Measurements from ENCODE around the gene NBAS. TPM values are rescaled to one million over a fixed set of nuclear protein-coding genes. Genes with fewer than 3 reads are reported as not detected.

Gene NBAS
- total RNA-seq, 2 donors from 2014 or later: 31.5 to 32.0 TPM

- DNase-seq (ENCODE audit: low spot score): no peak
- no peaks in the 10 kb centered on the region for H3K9me3 ChIP-seq
- H3K4me1 ChIP-seq (ENCODE audit: control insufficient read depth in 1 of 2, low read depth in 2 of 2): peaks cover 7 to 16% of the 10 kb centered on the region in 2 donors
- no peak for TF ChIP-seq CTCF (IDR thresholded peaks at IDR 0.05)
- no peak overlapping the region for H3K27ac ChIP-seq
- no peak overlapping the region for H3K4me3 ChIP-seq
- no peaks in the 10 kb centered on the region for H3K36me3 ChIP-seq
- H3K27me3 ChIP-seq (replicated peaks; ENCODE audit: insufficient read depth): no peaks in the 10 kb centered on the region
- ATAC-seq (ENCODE audit: insufficient number of reproducible peaks, low FRiP score, low read depth): no peak
Observed at GRCh38 chr2:15588329-15588919, 27.3 kb upstream of the NBAS start.

- no peaks in the 10 kb centered on the region for H3K9me3 ChIP-seq
- no peak overlapping the region for H3K27ac ChIP-seq
- no peak for ATAC-seq (ENCODE audit: insufficient number of reproducible peaks, low FRiP score, low read depth)
- no peaks in the 10 kb centered on the region for H3K27me3 ChIP-seq (replicated peaks; ENCODE audit: insufficient read depth)
- no peak for DNase-seq (ENCODE audit: low spot score)
- no peaks in the 10 kb centered on the region for H3K4me1 ChIP-seq (ENCODE audit: control insufficient read depth in 1 of 2, low read depth in 2 of 2)
- no peak overlapping the region for H3K4me3 ChIP-seq
- no peak for TF ChIP-seq CTCF (IDR thresholded peaks at IDR 0.05)
- no peaks in the 10 kb centered on the region for H3K36me3 ChIP-seq
Observed at GRCh38 chr2:15584767-15585469, 23.8 kb upstream of the NBAS start.

- H3K4me1 ChIP-seq (ENCODE audit: control insufficient read depth in 1 of 2, low read depth in 2 of 2): no peaks in the 10 kb centered on the region
- H3K4me3 ChIP-seq: no peak overlapping the region
- no peaks in the 10 kb centered on the region for H3K9me3 ChIP-seq
- no peak overlapping the region for H3K27ac ChIP-seq
- ATAC-seq (ENCODE audit: insufficient number of reproducible peaks, low FRiP score, low read depth): no peak
- H3K36me3 ChIP-seq: no peaks in the 10 kb centered on the region
- H3K27me3 ChIP-seq (replicated peaks; ENCODE audit: insufficient read depth): no peaks in the 10 kb centered on the region
- TF ChIP-seq CTCF (IDR thresholded peaks at IDR 0.05): no peak
- DNase-seq (ENCODE audit: low spot score): no peak
Observed at GRCh38 chr2:15584316-15584715, 23.2 kb upstream of the NBAS start.

GRCh38 chr2:15583826-15584225 is 22.7 kb upstream of the NBAS start:
- Histone ChIP-seq H3K27me3 (replicated peaks; ENCODE audit: insufficient read depth) (no peaks in the 10 kb centered on the region), H3K27ac (no peak overlapping the region), H3K4me3 (no peak overlapping the region), H3K9me3 (no peaks in the 10 kb centered on the region), H3K36me3 (no peaks in the 10 kb centered on the region), H3K4me1 (ENCODE audit: control insufficient read depth in 1 of 2, low read depth in 2 of 2) (no peaks in the 10 kb centered on the region)
- ATAC-seq (ENCODE audit: insufficient number of reproducible peaks, low FRiP score, low read depth) (no peak), DNase-seq (ENCODE audit: low spot score) (no peak)
- TF ChIP-seq CTCF (IDR thresholded peaks at IDR 0.05): no peak

- Histone ChIP-seq H3K36me3 (no peaks in the 10 kb centered on the region), H3K4me1 (ENCODE audit: control insufficient read depth in 1 of 2, low read depth in 2 of 2) (no peaks in the 10 kb centered on the region), H3K4me3 (no peak overlapping the region), H3K9me3 (no peaks in the 10 kb centered on the region), H3K27me3 (replicated peaks; ENCODE audit: insufficient read depth) (no peaks in the 10 kb centered on the region), H3K27ac (no peak overlapping the region)
- ATAC-seq (ENCODE audit: insufficient number of reproducible peaks, low FRiP score, low read depth) (no peak), DNase-seq (ENCODE audit: low spot score) (no peak)
- TF ChIP-seq CTCF (IDR thresholded peaks at IDR 0.05): no peak
Observed at GRCh38 chr2:15582710-15583357, 21.7 kb upstream of the NBAS start.

Data from thoracic aorta (tissue), 2 donors.